ENCODE data around the gene EVI5. TPM values are rescaled to one million over a fixed set of nuclear protein-coding genes. Genes with fewer than 3 reads are reported as not detected.
A peak's percentile ranks its signal among the peaks of the same experiment; 100 is the strongest.

EVI5 gene
- total RNA-seq, 1 experiment from 2014 or later: 11.4 TPM

DNA sequence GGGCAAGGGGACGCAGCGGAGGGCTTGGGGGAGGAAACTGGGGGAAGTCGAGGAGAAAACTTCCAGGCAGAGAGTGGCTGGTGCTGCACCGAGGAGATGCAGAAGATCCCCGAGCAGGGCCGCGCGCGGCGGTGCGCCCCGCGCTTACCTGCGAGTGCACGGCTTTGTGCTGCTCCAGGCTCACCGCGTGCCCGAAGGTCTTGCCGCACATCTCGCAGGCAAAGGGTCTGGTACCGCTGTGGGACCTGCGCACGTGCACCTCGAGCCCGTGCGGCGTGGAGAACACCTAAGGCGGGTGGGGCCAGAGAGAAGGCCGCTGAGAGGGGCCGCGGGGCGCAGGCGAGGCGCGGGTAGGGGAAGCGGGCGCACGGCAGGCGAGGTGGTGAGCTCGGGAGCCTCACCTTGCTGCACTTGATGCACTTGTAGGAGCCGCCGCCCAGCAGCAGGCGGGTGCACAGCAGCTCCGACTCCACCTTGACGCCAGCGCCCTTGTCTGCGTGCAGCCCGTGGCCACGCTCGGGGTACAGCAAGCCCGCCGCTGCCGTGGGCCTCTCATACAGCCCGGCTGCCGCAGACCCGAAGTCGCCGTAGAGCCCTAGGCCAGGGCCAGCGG lies 304.6 kb downstream of the EVI5 start (continued):
- no peak for TF ChIP-seq STAT6 (CRISPR knock-in tag; conservative IDR thresholded peaks at IDR 0.05; ENCODE audit: low read depth)
- TF ChIP-seq CBFB (CRISPR knock-in tag; IDR thresholded peaks at IDR 0.05; ENCODE audit: low read depth): no peak; the same call in 1 of the 2 replicates
- TF ChIP-seq SOX15 (CRISPR knock-in tag; IDR thresholded peaks at IDR 0.05): no peak
- peak; percentile 64; the same call in 1 of the 2 replicates for TF ChIP-seq ZNF671 (CRISPR knock-in tag; IDR thresholded peaks at IDR 0.05)
- TF ChIP-seq, protein P1, sequence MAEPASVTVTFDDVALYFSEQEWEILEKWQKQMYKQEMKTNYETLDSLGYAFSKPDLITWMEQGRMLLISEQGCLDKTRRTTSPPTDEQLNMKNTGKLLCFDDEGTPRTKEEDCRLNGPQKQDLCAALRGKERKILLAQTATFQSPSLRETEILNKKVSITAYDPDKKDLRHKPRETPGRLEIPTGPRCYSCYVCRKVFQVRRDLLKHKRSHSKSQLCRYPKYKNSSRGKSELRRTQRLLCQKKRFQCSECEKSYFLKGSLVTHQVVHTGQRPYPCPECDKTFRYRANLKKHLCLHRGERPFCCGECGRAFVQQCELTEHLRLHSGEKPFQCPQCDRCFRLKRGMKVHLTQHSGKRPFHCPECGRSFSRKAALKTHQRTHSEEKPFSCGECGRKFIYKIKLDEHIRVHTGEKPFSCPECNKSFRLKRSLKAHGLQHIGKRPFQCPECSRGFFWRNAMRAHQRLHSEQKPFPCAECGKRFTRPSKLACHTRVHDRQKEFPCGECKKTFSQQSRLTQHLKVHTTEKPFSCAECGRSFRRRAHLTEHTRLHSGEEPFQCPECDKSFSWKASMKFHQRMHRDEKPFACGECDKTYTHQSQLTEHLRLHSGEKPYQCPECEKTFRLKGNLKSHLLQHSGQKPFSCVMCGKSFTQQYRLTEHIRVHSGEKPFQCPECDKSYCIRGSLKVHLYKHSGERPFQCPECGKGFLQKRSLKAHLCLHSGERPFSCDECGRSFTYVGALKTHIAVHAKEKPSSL (CRISPR knock-in tag; conservative IDR thresholded peaks at IDR 0.05): no peak
- no peak for TF ChIP-seq GRHL2 (CRISPR knock-in tag; IDR thresholded peaks at IDR 0.05; ENCODE audit: insufficient replicate concordance, severe bottlenecking)
- TF ChIP-seq ZMAT4 (CRISPR knock-in tag; IDR thresholded peaks at IDR 0.05): no peak
- TF ChIP-seq, protein P2, sequence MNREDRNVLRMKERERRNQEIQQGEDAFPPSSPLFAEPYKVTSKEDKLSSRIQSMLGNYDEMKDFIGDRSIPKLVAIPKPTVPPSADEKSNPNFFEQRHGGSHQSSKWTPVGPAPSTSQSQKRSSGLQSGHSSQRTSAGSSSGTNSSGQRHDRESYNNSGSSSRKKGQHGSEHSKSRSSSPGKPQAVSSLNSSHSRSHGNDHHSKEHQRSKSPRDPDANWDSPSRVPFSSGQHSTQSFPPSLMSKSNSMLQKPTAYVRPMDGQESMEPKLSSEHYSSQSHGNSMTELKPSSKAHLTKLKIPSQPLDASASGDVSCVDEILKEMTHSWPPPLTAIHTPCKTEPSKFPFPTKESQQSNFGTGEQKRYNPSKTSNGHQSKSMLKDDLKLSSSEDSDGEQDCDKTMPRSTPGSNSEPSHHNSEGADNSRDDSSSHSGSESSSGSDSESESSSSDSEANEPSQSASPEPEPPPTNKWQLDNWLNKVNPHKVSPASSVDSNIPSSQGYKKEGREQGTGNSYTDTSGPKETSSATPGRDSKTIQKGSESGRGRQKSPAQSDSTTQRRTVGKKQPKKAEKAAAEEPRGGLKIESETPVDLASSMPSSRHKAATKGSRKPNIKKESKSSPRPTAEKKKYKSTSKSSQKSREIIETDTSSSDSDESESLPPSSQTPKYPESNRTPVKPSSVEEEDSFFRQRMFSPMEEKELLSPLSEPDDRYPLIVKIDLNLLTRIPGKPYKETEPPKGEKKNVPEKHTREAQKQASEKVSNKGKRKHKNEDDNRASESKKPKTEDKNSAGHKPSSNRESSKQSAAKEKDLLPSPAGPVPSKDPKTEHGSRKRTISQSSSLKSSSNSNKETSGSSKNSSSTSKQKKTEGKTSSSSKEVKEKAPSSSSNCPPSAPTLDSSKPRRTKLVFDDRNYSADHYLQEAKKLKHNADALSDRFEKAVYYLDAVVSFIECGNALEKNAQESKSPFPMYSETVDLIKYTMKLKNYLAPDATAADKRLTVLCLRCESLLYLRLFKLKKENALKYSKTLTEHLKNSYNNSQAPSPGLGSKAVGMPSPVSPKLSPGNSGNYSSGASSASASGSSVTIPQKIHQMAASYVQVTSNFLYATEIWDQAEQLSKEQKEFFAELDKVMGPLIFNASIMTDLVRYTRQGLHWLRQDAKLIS (CRISPR knock-in tag; IDR thresholded peaks at IDR 0.05; ENCODE audit: borderline replicate concordance): peak; percentile 72; the same call in 1 of the 2 replicates
- TF ChIP-seq TCF7 (CRISPR knock-in tag; IDR thresholded peaks at IDR 0.05; ENCODE audit: low read depth): peak; percentile 97
- TF ChIP-seq ELF4 (CRISPR knock-in tag; IDR thresholded peaks at IDR 0.05; ENCODE audit: low read depth): peak; percentile 87; the same call in 1 of the 2 replicates
- TF ChIP-seq, protein P3, sequence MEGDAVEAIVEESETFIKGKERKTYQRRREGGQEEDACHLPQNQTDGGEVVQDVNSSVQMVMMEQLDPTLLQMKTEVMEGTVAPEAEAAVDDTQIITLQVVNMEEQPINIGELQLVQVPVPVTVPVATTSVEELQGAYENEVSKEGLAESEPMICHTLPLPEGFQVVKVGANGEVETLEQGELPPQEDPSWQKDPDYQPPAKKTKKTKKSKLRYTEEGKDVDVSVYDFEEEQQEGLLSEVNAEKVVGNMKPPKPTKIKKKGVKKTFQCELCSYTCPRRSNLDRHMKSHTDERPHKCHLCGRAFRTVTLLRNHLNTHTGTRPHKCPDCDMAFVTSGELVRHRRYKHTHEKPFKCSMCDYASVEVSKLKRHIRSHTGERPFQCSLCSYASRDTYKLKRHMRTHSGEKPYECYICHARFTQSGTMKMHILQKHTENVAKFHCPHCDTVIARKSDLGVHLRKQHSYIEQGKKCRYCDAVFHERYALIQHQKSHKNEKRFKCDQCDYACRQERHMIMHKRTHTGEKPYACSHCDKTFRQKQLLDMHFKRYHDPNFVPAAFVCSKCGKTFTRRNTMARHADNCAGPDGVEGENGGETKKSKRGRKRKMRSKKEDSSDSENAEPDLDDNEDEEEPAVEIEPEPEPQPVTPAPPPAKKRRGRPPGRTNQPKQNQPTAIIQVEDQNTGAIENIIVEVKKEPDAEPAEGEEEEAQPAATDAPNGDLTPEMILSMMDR (IDR thresholded peaks at IDR 0.05): no peak
- peak; percentile 99 for TF ChIP-seq FOXP1 (CRISPR knock-in tag; IDR thresholded peaks at IDR 0.05; ENCODE audit: borderline replicate concordance)
- TF ChIP-seq NFYB (CRISPR knock-in tag; conservative IDR thresholded peaks at IDR 0.05; ENCODE audit: low read depth): peak; percentile 48
- TF ChIP-seq ZBTB21 (CRISPR knock-in tag; IDR thresholded peaks at IDR 0.05; ENCODE audit: borderline replicate concordance): peak; percentile 90
- TF ChIP-seq ZNF317 (CRISPR knock-in tag; IDR thresholded peaks at IDR 0.05; ENCODE audit: borderline replicate concordance, low read depth): 0 out of 2 replicates have a peak, but pooled peaks have one; percentile 58
- TF ChIP-seq NFATC4 (CRISPR knock-in tag; IDR thresholded peaks at IDR 0.05): no peak
- TF ChIP-seq ZNF396 (CRISPR knock-in tag; IDR thresholded peaks at IDR 0.05; ENCODE audit: borderline replicate concordance): no peak
- TF ChIP-seq SP1 (CRISPR knock-in tag; conservative IDR thresholded peaks at IDR 0.05): peak; percentile 50; the same call in 1 of the 2 replicates
- TF ChIP-seq SMAD4 (CRISPR knock-in tag; IDR thresholded peaks at IDR 0.05): peak; percentile 96
- TF ChIP-seq, protein P4, sequence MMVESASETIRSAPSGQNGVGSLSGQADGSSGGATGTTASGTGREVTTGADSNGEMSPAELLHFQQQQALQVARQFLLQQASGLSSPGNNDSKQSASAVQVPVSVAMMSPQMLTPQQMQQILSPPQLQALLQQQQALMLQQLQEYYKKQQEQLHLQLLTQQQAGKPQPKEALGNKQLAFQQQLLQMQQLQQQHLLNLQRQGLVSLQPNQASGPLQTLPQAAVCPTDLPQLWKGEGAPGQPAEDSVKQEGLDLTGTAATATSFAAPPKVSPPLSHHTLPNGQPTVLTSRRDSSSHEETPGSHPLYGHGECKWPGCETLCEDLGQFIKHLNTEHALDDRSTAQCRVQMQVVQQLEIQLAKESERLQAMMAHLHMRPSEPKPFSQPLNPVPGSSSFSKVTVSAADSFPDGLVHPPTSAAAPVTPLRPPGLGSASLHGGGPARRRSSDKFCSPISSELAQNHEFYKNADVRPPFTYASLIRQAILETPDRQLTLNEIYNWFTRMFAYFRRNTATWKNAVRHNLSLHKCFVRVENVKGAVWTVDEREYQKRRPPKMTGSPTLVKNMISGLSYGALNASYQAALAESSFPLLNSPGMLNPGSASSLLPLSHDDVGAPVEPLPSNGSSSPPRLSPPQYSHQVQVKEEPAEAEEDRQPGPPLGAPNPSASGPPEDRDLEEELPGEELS (CRISPR knock-in tag; IDR thresholded peaks at IDR 0.05): peak; percentile 97
- TF ChIP-seq OVOL2 (CRISPR knock-in tag; IDR thresholded peaks at IDR 0.05; ENCODE audit: borderline replicate concordance): no peak
- no peak for TF ChIP-seq ZNF416 (CRISPR knock-in tag; IDR thresholded peaks at IDR 0.05)
- peak; percentile 89 for TF ChIP-seq FOXK1 (CRISPR knock-in tag; IDR thresholded peaks at IDR 0.05)
- TF ChIP-seq, protein P5, sequence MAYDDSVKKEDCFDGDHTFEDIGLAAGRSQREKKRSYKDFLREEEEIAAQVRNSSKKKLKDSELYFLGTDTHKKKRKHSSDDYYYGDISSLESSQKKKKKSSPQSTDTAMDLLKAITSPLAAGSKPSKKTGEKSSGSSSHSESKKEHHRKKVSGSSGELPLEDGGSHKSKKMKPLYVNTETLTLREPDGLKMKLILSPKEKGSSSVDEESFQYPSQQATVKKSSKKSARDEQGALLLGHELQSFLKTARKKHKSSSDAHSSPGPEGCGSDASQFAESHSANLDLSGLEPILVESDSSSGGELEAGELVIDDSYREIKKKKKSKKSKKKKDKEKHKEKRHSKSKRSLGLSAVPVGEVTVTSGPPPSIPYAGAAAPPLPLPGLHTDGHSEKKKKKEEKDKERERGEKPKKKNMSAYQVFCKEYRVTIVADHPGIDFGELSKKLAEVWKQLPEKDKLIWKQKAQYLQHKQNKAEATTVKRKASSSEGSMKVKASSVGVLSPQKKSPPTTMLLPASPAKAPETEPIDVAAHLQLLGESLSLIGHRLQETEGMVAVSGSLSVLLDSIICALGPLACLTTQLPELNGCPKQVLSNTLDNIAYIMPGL (CRISPR knock-in tag; IDR thresholded peaks at IDR 0.05): 0 out of 2 replicates have a peak, but pooled peaks have one; percentile 53
